ENCODE measurements around the gene SACS. TPM values are rescaled to one million over a fixed set of nuclear protein-coding genes. Genes with fewer than 3 reads are reported as not detected.

SACS gene
- total and polyA plus RNA-seq, 2 donors (not counting 3 experiments of a cell fraction or from before 2014, with no cell fraction given), result 14.8 to 72.7 TPM

DNA sequence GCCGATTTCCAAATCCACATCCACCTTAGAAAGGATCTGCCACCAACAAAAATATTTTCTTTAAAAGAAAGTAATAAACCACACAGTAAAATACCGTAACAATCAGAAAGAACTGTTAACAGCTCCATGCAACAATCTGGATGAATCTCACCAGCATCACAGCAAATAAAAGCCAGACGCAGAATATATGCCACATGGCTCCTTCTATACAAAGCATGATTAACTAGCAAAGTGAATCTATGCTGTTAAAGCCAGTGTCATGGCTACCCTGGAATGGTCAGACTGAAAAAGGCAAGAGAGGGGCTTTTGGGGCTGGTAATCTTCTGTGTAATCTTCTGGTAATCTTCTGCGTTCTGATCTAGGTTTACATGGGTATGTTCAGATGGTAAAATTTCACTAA, 81.3 kb downstream of the SACS start:
- H3K9me1 ChIP-seq (replicated peaks; ENCODE audit: control insufficient read depth, extremely low read depth, insufficient read depth, low read length), result no peaks in the 10 kb centered on the region
- no TSS peak for BruUV-seq (replicated peaks)
- peaks cover 8 to 39% of the 10 kb centered on the region in 2 experiments for H3K36me3 ChIP-seq (ENCODE audit: control insufficient read depth in 2 of 2, extremely low read depth in 1 of 2, insufficient read depth in 2 of 2, low read length in 2 of 2)
- ChIA-PET POLR2A (no interaction called here), CTCF (no interaction called here)
- TF ChIP-seq POLR2AphosphoS5 (IDR thresholded peaks at IDR 0.05; ENCODE audit: insufficient read depth, low read depth, low read length) (no peak), EZH2 (IDR thresholded peaks at IDR 0.05; ENCODE audit: borderline replicate concordance, low read depth, low read length, severe bottlenecking) (no peak), MYC (IDR thresholded peaks at IDR 0.05; ENCODE audit: low read depth, low read length) (no peak), FOS (IDR thresholded peaks at IDR 0.05; ENCODE audit: borderline replicate concordance, insufficient read depth, low read length) (no peak), POLR2A (IDR thresholded peaks at IDR 0.05; ENCODE audit: low read depth, low read length) (no peak), JUN (IDR thresholded peaks at IDR 0.05; ENCODE audit: borderline replicate concordance, insufficient read depth, insufficient read length, low read depth) (no peak), GATA2 (IDR thresholded peaks at IDR 0.05; ENCODE audit: insufficient read depth, insufficient read length, low read depth, low read length) (no peak)
- TF ChIP-seq, protein P1, sequence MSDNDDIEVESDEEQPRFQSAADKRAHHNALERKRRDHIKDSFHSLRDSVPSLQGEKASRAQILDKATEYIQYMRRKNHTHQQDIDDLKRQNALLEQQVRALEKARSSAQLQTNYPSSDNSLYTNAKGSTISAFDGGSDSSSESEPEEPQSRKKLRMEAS (IDR thresholded peaks at IDR 0.05; ENCODE audit: insufficient read depth, insufficient read length), result no peak
- TF ChIP-seq, protein P2, sequence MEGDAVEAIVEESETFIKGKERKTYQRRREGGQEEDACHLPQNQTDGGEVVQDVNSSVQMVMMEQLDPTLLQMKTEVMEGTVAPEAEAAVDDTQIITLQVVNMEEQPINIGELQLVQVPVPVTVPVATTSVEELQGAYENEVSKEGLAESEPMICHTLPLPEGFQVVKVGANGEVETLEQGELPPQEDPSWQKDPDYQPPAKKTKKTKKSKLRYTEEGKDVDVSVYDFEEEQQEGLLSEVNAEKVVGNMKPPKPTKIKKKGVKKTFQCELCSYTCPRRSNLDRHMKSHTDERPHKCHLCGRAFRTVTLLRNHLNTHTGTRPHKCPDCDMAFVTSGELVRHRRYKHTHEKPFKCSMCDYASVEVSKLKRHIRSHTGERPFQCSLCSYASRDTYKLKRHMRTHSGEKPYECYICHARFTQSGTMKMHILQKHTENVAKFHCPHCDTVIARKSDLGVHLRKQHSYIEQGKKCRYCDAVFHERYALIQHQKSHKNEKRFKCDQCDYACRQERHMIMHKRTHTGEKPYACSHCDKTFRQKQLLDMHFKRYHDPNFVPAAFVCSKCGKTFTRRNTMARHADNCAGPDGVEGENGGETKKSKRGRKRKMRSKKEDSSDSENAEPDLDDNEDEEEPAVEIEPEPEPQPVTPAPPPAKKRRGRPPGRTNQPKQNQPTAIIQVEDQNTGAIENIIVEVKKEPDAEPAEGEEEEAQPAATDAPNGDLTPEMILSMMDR (IDR thresholded peaks at IDR 0.05; ENCODE audit: extremely low read depth in 1 of 2, insufficient read depth in 1 of 2, low read depth in 1 of 2, low read length in 2 of 2), result no peak
- no peaks in the 10 kb centered on the region for H4K20me1 ChIP-seq (replicated peaks; ENCODE audit: control insufficient read depth, extremely low read depth, insufficient read depth, low read length)
- no peak overlapping the region for H2AFZ ChIP-seq (ENCODE audit: low read depth, low read length)
- H3K27me3 ChIP-seq (ENCODE audit: control insufficient read depth in 2 of 2, insufficient read depth in 2 of 2, low read length in 2 of 2), result no peaks in the 10 kb centered on the region
- intact Hi-C loops (cut with micrococcal nuclease), result no loop called here
- FAIRE-seq, result no peak
- no peak overlapping the region for H3K9ac ChIP-seq (replicated peaks; ENCODE audit: extremely low read depth, insufficient read depth, low read length)
- no peak overlapping the region for H3K27ac ChIP-seq (ENCODE audit: insufficient read depth, low read depth, low read length)
- no peak for DNase-seq (ENCODE audit: low read depth, low spot score)
- dilution Hi-C loops (cut with MboI; ENCODE audit: extremely low pct_ligation_motif_present, low sequenced_read_pairs), result no loop called here
- H3K79me2 ChIP-seq (ENCODE audit: control insufficient read depth, insufficient read depth, low read length), result peaks cover 83% of the 10 kb centered on the region
- no peak overlapping the region for H3K4me3 ChIP-seq (replicated peaks in 1 of 3; ENCODE audit: insufficient read depth in 1 of 3, low read depth in 1 of 3, low read length in 3 of 3)
- no peak overlapping the region for H3K4me2 ChIP-seq (ENCODE audit: insufficient read depth, low read length)
- no peaks in the 10 kb centered on the region for H3K9me3 ChIP-seq (replicated peaks; ENCODE audit: control insufficient read depth, insufficient read depth, low read length)
- peaks cover 29% of the 10 kb centered on the region for H3K4me1 ChIP-seq (ENCODE audit: control insufficient read depth, extremely low read depth, insufficient read depth, low read length)
